Measurements from ENCODE around the gene MSH2. TPM values are rescaled to one million over a fixed set of nuclear protein-coding genes. Genes with fewer than 3 reads are reported as not detected.
"Not testable (repeated sequence)": the region's sequence is repeated elsewhere in the genome, so short reads cannot be mapped to it uniquely, and the experiment has no call there.

The MSH2 gene
- total RNA-seq, 1 donor from 2014 or later, result 9.3 TPM

- Histone ChIP-seq H3K9me3 (no peaks in the 10 kb centered on the region), H3K36me3 (no peaks in the 10 kb centered on the region), H3K4me3 (peak overlapping the region; percentile 84 to 90), H3K4me1 (peaks cover 18% of the 10 kb centered on the region), H3K27ac (no peak overlapping the region), H3K27me3 (no peaks in the 10 kb centered on the region)
- intact Hi-C loops (cut with DNase I), result no loop called here
- no peak for DNase-seq (ENCODE audit: extremely low spot score in 2 of 2)
- TF ChIP-seq, protein P1, sequence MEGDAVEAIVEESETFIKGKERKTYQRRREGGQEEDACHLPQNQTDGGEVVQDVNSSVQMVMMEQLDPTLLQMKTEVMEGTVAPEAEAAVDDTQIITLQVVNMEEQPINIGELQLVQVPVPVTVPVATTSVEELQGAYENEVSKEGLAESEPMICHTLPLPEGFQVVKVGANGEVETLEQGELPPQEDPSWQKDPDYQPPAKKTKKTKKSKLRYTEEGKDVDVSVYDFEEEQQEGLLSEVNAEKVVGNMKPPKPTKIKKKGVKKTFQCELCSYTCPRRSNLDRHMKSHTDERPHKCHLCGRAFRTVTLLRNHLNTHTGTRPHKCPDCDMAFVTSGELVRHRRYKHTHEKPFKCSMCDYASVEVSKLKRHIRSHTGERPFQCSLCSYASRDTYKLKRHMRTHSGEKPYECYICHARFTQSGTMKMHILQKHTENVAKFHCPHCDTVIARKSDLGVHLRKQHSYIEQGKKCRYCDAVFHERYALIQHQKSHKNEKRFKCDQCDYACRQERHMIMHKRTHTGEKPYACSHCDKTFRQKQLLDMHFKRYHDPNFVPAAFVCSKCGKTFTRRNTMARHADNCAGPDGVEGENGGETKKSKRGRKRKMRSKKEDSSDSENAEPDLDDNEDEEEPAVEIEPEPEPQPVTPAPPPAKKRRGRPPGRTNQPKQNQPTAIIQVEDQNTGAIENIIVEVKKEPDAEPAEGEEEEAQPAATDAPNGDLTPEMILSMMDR (IDR thresholded peaks at IDR 0.05), result no peak
- TF ChIP-seq POLR2A (IDR thresholded peaks at IDR 0.05) (no peak), POLR2AphosphoS5 (IDR thresholded peaks at IDR 0.05; ENCODE audit: insufficient read depth in 1 of 2, low read depth in 1 of 2) (no peak)
These were observed 984 bp upstream of the MSH2 start for GRCh38 chr2:47401789-47402554.

DNA sequence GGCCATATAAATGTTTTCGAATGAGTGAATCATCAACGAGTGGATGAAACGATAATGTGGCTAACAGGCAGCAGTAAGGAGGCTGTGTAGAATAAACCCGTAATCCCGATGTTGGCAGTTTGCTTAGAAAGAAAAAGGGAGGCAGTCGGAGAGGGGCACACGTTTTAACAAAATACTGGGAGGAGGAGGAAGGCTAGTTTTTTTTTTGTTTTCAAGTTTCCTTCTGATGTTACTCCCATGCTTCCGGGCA, 476 bp upstream of the MSH2 start:
- Histone ChIP-seq H3K27ac (peak overlapping the region; percentile 42), H3K4me1 (peaks cover 18% of the 10 kb centered on the region), H3K4me3 (peak overlapping the region; percentile 84 to 90), H3K9me3 (no peaks in the 10 kb centered on the region), H3K27me3 (no peaks in the 10 kb centered on the region), H3K36me3 (no peaks in the 10 kb centered on the region)
- DNase-seq (ENCODE audit: extremely low spot score in 2 of 2), result no peak
- intact Hi-C loops (cut with DNase I), result no loop called here
- TF ChIP-seq, protein P1 (IDR thresholded peaks at IDR 0.05), result no peak
- TF ChIP-seq POLR2A (IDR thresholded peaks at IDR 0.05), result no peak
- no peak for TF ChIP-seq POLR2AphosphoS5 (IDR thresholded peaks at IDR 0.05; ENCODE audit: insufficient read depth in 1 of 2, low read depth in 1 of 2)

DNA sequence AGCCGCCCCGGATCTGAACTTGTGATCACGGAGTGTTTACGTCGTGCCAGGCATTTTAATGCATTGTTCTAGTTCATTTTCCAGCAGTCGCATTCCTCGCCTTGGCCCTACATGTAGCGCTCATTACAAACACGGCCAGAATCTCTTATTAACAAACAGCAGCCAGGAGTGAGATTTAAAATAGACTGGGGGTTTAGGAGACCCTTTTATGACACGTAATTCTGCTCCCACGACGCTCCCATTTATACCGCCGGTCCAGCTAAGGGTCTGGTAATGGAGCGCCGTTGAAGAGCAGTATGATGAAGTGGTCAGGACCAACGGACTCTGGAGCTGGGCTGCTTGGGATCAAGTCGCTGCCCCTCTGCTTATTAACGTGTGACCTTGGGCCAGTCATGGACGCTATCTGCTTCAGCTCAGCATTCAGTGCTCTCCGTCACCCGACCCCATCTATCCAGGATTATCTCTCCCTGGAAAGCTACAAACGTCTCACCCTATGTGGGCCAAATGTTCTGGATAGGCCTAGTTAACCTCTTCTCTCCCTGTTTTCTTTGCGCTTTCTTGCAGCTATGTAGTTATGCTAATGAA, 745 bp downstream of the MSH2 start:
- Histone ChIP-seq H3K27me3 (no peaks in the 10 kb centered on the region), H3K36me3 (no peaks in the 10 kb centered on the region), H3K4me3 (peak overlapping the region; percentile 84 to 90), H3K4me1 (peaks cover 18% of the 10 kb centered on the region), H3K9me3 (no peaks in the 10 kb centered on the region), H3K27ac (peak overlapping the region; percentile 42)
- intact Hi-C loops (cut with DNase I), result no loop called here
- DNase-seq (ENCODE audit: extremely low spot score in 2 of 2), result no peak
- TF ChIP-seq POLR2A (IDR thresholded peaks at IDR 0.05) (no peak), POLR2AphosphoS5 (IDR thresholded peaks at IDR 0.05; ENCODE audit: insufficient read depth in 1 of 2, low read depth in 1 of 2) (no peak)
- TF ChIP-seq, protein P1 (IDR thresholded peaks at IDR 0.05), result no peak

GRCh38 chr2:47404356-47404755, 1.4 kb downstream of the MSH2 start:
- no peak for DNase-seq (ENCODE audit: extremely low spot score in 2 of 2)
- no peak overlapping the region for H3K27ac ChIP-seq
- H3K9me3 ChIP-seq, result no peaks in the 10 kb centered on the region
- H3K36me3 ChIP-seq, result no peaks in the 10 kb centered on the region
- intact Hi-C loops (cut with DNase I), result no loop called here
- peaks cover 18% of the 10 kb centered on the region for H3K4me1 ChIP-seq
- no peaks in the 10 kb centered on the region for H3K27me3 ChIP-seq
- TF ChIP-seq POLR2A (IDR thresholded peaks at IDR 0.05) (no peak), POLR2AphosphoS5 (IDR thresholded peaks at IDR 0.05; ENCODE audit: insufficient read depth in 1 of 2, low read depth in 1 of 2) (no peak)
- TF ChIP-seq, protein P1 (IDR thresholded peaks at IDR 0.05), result no peak
- peak overlapping the region; percentile 84 to 90 for H3K4me3 ChIP-seq

DNA sequence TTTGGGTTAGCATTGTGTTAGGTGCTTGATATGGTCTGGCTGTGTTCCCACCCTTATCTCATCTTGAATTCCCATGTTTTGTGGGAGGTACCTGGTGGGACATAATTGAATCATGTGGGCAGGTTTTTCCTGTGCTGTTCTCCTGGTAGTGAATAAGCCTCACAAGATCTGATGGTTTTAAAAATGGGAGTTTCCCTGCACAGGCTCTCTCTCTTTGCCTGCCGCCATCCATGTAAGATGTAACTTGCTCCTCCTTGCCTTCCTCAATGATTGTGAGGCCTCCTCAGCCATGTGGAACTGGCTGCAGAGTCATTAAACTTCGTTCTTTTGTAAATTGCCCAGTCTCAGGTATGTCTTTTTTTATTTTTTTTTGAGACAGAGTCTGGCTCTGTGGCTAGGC, 2.8 kb downstream of the MSH2 start:
- peaks cover 0 to 7% of the 10 kb centered on the region in 2 donors for H3K36me3 ChIP-seq
- no peaks in the 10 kb centered on the region for H3K27me3 ChIP-seq
- H3K4me3 ChIP-seq, result no peak overlapping the region
- no peaks in the 10 kb centered on the region for H3K9me3 ChIP-seq
- intact Hi-C loops (cut with DNase I), result no loop called here
- no peak overlapping the region for H3K27ac ChIP-seq
- TF ChIP-seq, protein P1 (IDR thresholded peaks at IDR 0.05), result no peak
- TF ChIP-seq POLR2AphosphoS5 (IDR thresholded peaks at IDR 0.05; ENCODE audit: insufficient read depth in 1 of 2, low read depth in 1 of 2) (no peak), POLR2A (IDR thresholded peaks at IDR 0.05) (no peak)
- H3K4me1 ChIP-seq, result peaks cover 18% of the 10 kb centered on the region
- no peak for DNase-seq (ENCODE audit: extremely low spot score in 2 of 2)

- intact Hi-C loops (cut with DNase I), result not testable (repeated sequence)
These were observed 3.8 kb downstream of the MSH2 start for GRCh38 chr2:47406649-47407330.

GRCh38 chr2:47407976-47408375, 5.0 kb downstream of the MSH2 start:
- H3K4me1 ChIP-seq, result peaks cover 18% of the 10 kb centered on the region
- H3K27ac ChIP-seq; H3K4me3 ChIP-seq; H3K9me3 ChIP-seq; H3K27me3 ChIP-seq; DNase-seq (ENCODE audit: extremely low spot score in 2 of 2); intact Hi-C loops (cut with DNase I): not testable (repeated sequence)
- H3K36me3 ChIP-seq, result peaks cover 0 to 12% of the 10 kb centered on the region in 2 donors

More at GRCh38 chr2:47406649-47407330, 3.8 kb downstream of the MSH2 start:
- not testable (repeated sequence) for H3K36me3 ChIP-seq; H3K4me3 ChIP-seq; DNase-seq (ENCODE audit: extremely low spot score in 2 of 2); H3K9me3 ChIP-seq; H3K27me3 ChIP-seq; H3K27ac ChIP-seq
- H3K4me1 ChIP-seq, result peaks cover 18% of the 10 kb centered on the region

Data from vagina (tissue), 2 donors.